KMS-11 (cell line): ENCODE measurements around the gene ISY1.
"Not testable (repeated sequence)": the region's sequence is repeated elsewhere in the genome, so short reads cannot be mapped to it uniquely, and the experiment has no call there.

Source experiments
- H2AFZ ChIP-seq: fragments of 200-600 bp; sonication (generic); 2 replicates; pipeline ENCODE4 v1.6.1; 2016; ENCODE audit warnings: antibody characterized with exemption, mixed run types, low read depth
- H3K27ac ChIP-seq: fragments of 200-600 bp; sonication (generic); 2 replicates; pipeline ENCODE4 v1.6.1; 2016; ENCODE audit warnings: mild to moderate bottlenecking, mixed run types
- H3K27me3 ChIP-seq: fragments of 200-600 bp; sonication (generic); 2 replicates; pipeline ENCODE4 v1.6.1; 2017; ENCODE audit warnings: mild to moderate bottlenecking, low read depth, mixed run types, moderate library complexity; ENCODE audit not compliant: insufficient read depth
- H3K36me3 ChIP-seq: fragments of 200-600 bp; sonication (generic); 2 replicates; pipeline ENCODE4 v1.6.1; 2017; ENCODE audit warnings: mild to moderate bottlenecking, mixed run types; ENCODE audit not compliant: insufficient read depth
- H3K4me1 ChIP-seq: fragments of 200-600 bp; sonication (generic); 2 replicates; pipeline ENCODE4 v1.6.1; 2016; ENCODE audit warnings: mild to moderate bottlenecking, low read depth, mixed run types; ENCODE audit not compliant: poor library complexity, severe bottlenecking
- H3K4me2 ChIP-seq: fragments of 200-600 bp; sonication (generic); 2 replicates; pipeline ENCODE4 v1.7.0; 2016; ENCODE audit warnings: mild to moderate bottlenecking, mixed run types
- H3K4me3 ChIP-seq: fragments of 200-600 bp; sonication (generic); IDR thresholded peaks from 2 replicates; pipeline ENCODE4 v1.6.1; 2017; ENCODE audit warnings: low read depth, low read length, mixed read lengths; ENCODE audit not compliant: insufficient read depth
- H3K79me2 ChIP-seq: fragments of 200-600 bp; sonication (generic); 2 replicates; pipeline ENCODE4 v1.6.1; 2016; ENCODE audit warnings: low read depth, mixed run types; ENCODE audit not compliant: insufficient read depth
- H3K9ac ChIP-seq: fragments of 200-600 bp; sonication (generic); 2 replicates; pipeline ENCODE4 v1.6.1; 2016; ENCODE audit warnings: mild to moderate bottlenecking, mixed run types
- H4K20me1 ChIP-seq: fragments of 200-600 bp; sonication (generic); 2 replicates; pipeline ENCODE4 v1.6.1; 2016; ENCODE audit warnings: mild to moderate bottlenecking, mixed run types; ENCODE audit not compliant: insufficient read depth
- TF ChIP-seq, protein P1 (sequence below): fragments of 200-600 bp; sonication (generic); conservative IDR thresholded peaks from 2 replicates; pipeline ENCODE4 v1.6.1; 2017; ENCODE audit warnings: low read depth, mild to moderate bottlenecking, antibody characterized with exemption, low read length, moderate library complexity, mixed read lengths

ISY1 gene

DNA sequence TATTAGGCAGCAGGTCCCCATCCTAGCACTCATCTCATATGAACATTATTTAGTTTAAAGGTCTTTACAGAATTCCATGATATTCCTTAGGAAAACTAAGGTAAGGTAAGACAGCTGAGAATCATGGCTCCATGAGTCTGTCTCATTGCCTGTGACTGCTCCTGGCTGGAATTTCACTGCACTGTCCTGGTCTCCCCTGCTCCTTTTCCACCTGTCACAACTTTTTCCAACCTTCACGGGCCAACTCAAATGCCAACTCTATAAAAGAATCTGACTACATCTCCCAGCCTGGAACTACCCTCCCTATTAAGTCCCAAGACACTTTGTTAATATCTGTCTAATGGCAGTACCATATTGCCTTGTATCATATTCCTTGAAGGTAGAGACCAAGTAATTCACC is 15.2 kb upstream of the ISY1 start:
- TF ChIP-seq, protein P1, sequence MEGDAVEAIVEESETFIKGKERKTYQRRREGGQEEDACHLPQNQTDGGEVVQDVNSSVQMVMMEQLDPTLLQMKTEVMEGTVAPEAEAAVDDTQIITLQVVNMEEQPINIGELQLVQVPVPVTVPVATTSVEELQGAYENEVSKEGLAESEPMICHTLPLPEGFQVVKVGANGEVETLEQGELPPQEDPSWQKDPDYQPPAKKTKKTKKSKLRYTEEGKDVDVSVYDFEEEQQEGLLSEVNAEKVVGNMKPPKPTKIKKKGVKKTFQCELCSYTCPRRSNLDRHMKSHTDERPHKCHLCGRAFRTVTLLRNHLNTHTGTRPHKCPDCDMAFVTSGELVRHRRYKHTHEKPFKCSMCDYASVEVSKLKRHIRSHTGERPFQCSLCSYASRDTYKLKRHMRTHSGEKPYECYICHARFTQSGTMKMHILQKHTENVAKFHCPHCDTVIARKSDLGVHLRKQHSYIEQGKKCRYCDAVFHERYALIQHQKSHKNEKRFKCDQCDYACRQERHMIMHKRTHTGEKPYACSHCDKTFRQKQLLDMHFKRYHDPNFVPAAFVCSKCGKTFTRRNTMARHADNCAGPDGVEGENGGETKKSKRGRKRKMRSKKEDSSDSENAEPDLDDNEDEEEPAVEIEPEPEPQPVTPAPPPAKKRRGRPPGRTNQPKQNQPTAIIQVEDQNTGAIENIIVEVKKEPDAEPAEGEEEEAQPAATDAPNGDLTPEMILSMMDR: no peak
- H2AFZ ChIP-seq: no peak overlapping the region
- H4K20me1 ChIP-seq: peaks cover 97% of the 10 kb centered on the region
- no peak overlapping the region for H3K4me2 ChIP-seq
- H3K27ac ChIP-seq: no peak overlapping the region
- no peak overlapping the region for H3K9ac ChIP-seq
- no peak overlapping the region for H3K4me3 ChIP-seq
- H3K27me3 ChIP-seq: no peaks in the 10 kb centered on the region
- H3K36me3 ChIP-seq: peaks cover 35% of the 10 kb centered on the region; the same call in 1 of the 2 replicates
- H3K79me2 ChIP-seq: peaks cover 99% of the 10 kb centered on the region
- H3K4me1 ChIP-seq: peaks cover 78% of the 10 kb centered on the region

DNA sequence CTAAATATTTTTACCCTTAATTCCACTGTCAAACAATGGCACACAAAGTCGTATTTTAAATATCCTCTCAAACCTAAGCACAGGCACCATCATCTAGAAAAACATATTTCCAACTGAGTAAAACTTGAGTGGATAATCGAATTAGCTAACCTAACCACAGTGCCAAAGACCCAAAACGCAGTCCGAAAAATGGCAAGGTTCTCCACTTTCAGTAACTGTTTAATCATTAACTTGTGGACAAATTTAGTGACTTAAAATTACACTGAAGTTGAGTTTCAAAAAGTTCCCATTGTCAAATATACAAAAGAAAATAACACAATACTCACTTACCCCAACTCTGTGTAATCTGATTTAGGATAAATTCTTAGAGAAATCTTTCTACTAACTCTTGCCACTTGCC is 12.9 kb upstream of the ISY1 start:
- Histone ChIP-seq H3K27me3 (no peaks in the 10 kb centered on the region), H3K9ac (no peak overlapping the region), H3K4me2 (no peak overlapping the region), H3K4me1 (peaks cover 55% of the 10 kb centered on the region), H3K27ac (no peak overlapping the region), H4K20me1 (peaks cover 75% of the 10 kb centered on the region), H3K79me2 (peaks cover 93% of the 10 kb centered on the region), H2AFZ (no peak overlapping the region), H3K4me3 (no peak overlapping the region), H3K36me3 (peaks cover 48% of the 10 kb centered on the region; the same call in 1 of the 2 replicates)
- TF ChIP-seq, protein P1: no peak

DNA sequence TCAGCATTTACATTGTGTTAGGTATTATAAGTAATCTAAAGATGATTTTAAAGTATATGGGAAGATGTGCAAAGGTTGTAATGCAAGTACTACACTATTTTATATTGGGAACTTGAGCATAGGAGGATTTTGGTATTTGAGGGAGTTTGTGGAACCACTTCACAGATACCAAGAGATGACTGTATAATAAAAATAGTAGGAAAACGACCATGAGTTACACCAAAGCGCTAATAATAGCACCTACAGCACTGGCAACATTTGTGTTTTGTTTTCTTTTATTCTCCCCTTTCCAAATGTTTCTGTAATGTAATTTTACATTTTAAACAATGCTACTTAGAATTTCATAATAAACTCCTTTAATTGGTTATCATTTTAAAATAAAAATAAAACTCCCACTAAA is 12.3 kb upstream of the ISY1 start:
- Histone ChIP-seq H3K27me3 (no peaks in the 10 kb centered on the region), H3K4me1 (peaks cover 50% of the 10 kb centered on the region), H3K79me2 (peaks cover 87% of the 10 kb centered on the region), H3K27ac (no peak overlapping the region), H3K36me3 (peaks cover 43% of the 10 kb centered on the region; the same call in 1 of the 2 replicates), H3K4me2 (no peak overlapping the region), H2AFZ (no peak overlapping the region), H3K9ac (no peak overlapping the region), H4K20me1 (peaks cover 70% of the 10 kb centered on the region), H3K4me3 (no peak overlapping the region)
- TF ChIP-seq, protein P1: no peak

DNA sequence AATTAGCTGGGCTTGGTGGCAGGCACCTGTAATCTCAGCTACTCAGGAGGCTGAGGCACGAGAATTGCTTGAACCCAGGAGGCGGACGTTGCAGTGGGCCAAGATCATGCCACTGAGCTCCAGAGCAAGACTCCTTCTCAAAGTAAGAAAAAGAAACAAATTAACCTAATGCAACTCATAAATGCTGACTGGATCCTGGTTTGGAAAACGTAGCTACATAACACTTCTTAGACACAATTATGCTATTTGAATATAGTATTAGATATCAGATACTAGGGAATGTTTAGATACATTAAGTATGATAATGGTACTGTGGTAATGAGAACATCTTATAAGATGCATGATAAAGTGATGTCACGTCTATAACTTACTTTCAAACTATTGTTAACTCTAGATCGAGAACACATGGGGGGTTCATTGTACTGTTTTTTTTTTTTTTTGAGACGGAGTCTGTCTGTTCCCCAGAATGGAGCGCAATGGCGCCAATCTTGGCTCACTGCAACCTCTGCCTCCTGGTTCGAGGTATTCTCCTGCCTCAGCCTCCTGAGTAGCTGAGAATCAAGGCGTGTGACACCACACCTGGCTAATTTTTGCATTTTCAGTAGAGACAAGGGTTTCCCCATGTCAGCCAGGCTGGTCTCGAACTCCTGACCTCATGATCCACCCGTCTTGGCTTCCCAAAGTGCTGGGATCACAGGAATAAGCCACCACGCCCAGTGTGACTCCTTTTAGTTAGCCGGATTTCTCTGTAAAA is 5.9 kb upstream of the ISY1 start:
- peaks cover 29% of the 10 kb centered on the region; the same call in 1 of the 2 replicates for H3K79me2 ChIP-seq
- peaks cover 26% of the 10 kb centered on the region; the same call in 1 of the 2 replicates for H3K36me3 ChIP-seq
- no peak overlapping the region for H3K9ac ChIP-seq
- H2AFZ ChIP-seq: no peak overlapping the region
- no peak overlapping the region for H3K4me2 ChIP-seq
- no peaks in the 10 kb centered on the region for H3K27me3 ChIP-seq
- peaks cover 8% of the 10 kb centered on the region for H4K20me1 ChIP-seq
- no peak overlapping the region for H3K27ac ChIP-seq
- TF ChIP-seq, protein P1: no peak
- peaks cover 21% of the 10 kb centered on the region for H3K4me1 ChIP-seq
- no peak overlapping the region for H3K4me3 ChIP-seq

DNA sequence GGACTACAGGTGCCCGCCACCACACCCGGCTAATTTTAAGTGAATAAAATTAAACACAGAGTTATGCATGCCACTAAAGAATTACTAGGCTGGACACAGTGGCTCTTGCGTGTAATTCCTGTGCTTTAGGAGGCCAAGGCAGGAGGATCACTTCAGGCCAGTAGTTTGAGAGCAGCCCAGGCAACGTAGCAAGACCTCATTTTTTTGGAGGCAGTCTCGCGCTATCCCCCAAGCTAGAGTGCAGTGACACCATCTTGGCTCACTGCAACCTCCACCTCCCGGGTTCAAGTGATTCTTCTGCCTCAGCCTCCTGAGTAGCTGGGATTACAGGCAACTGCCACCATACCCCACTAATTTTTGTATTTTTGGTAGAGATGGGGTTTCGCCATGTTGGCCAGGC is 4.7 kb upstream of the ISY1 start:
- H3K9ac ChIP-seq, H3K4me2 ChIP-seq, H3K27ac ChIP-seq, H4K20me1 ChIP-seq, H3K27me3 ChIP-seq, H2AFZ ChIP-seq, H3K4me3 ChIP-seq: not testable (repeated sequence)
- Histone ChIP-seq H3K79me2 (peaks cover 17% of the 10 kb centered on the region; the same call in 1 of the 2 replicates), H3K36me3 (peaks cover 15% of the 10 kb centered on the region; the same call in 1 of the 2 replicates), H3K4me1 (peaks cover 21% of the 10 kb centered on the region)
